Measurements from ENCODE around the gene TMEM250. TPM values are rescaled to one million over a fixed set of nuclear protein-coding genes. Genes with fewer than 3 reads are reported as not detected.

The TMEM250 gene
- total and polyA plus RNA-seq, 9 of the 15 experiments (the other 6 are each of a cell fraction or from before 2014, with no cell fraction given) = 0.32 to 44.6 (median 12.2) TPM

GRCh38 chr9:136140966-136141365 lies 22.3 kb upstream of the TMEM250 start (continued):
- TF ChIP-seq FIP1L1 (IDR thresholded peaks at IDR 0.05; ENCODE audit: low read depth, low read length, poor library complexity, severe bottlenecking) (no peak), ZBTB11 (CRISPR knock-in tag; IDR thresholded peaks at IDR 0.05) (no peak), ZNF318 (IDR thresholded peaks at IDR 0.05; ENCODE audit: borderline replicate concordance in 1 of 2, low read depth in 1 of 2) (no peak), CEBPB (tag; IDR thresholded peaks at IDR 0.05) (no peak), TCF3 (CRISPR knock-in tag; IDR thresholded peaks at IDR 0.05) (no peak), SREBF1 (IDR thresholded peaks at IDR 0.05; ENCODE audit: borderline replicate concordance, low read depth, low read length) (no peak), CHCHD3 (CRISPR knock-in tag; IDR thresholded peaks at IDR 0.05) (no peak)
